Endothelial cell of umbilical vein (primary cell): ENCODE data around the gene SPINT1.

Experiments used
- EZH2 ChIP-seq: IDR thresholded peaks from 2 replicates; pipeline ENCODE4 v1.6.1; 2012; ENCODE audit warnings: borderline replicate concordance, low read depth, mild to moderate bottlenecking, moderate library complexity, low read length, inconsistent platforms; ENCODE audit not compliant: severe bottlenecking
- FOS ChIP-seq: IDR thresholded peaks from 2 replicates; pipeline ENCODE4 v1.6.1; 2011; ENCODE audit warnings: mild to moderate bottlenecking, low read length, moderate library complexity, borderline replicate concordance; ENCODE audit not compliant: insufficient read depth
- JUN ChIP-seq: IDR thresholded peaks from 2 replicates; pipeline ENCODE4 v1.6.1; 2011; ENCODE audit warnings: borderline replicate concordance, low read depth; ENCODE audit not compliant: insufficient read length, insufficient read depth
- POLR2A ChIP-seq: IDR thresholded peaks from 2 replicates; pipeline ENCODE4 v1.6.1; 2012; ENCODE audit warnings: low read depth, mild to moderate bottlenecking, control low read depth, low read length
- POLR2AphosphoS5 ChIP-seq: IDR thresholded peaks from 2 replicates; pipeline ENCODE4 v1.6.1; 2012; ENCODE audit warnings: low read depth, mild to moderate bottlenecking, control low read depth, low read length, moderate library complexity; ENCODE audit not compliant: insufficient read depth
- TF ChIP-seq, protein P1 (sequence below), 2 donors: IDR thresholded peaks; 1 replicate in 1 of 2; 2 replicates in 1 of 2; pipeline ENCODE4 v1.5.1; 2011; ENCODE audit warnings: low read length in 2 of 2, mild to moderate bottlenecking in 2 of 2, moderate library complexity in 2 of 2, control low read depth in 1 of 2, inconsistent platforms in 1 of 2, low read depth in 1 of 2; ENCODE audit not compliant: insufficient read depth in 1 of 2; ENCODE audit errors: extremely low read depth in 1 of 2
- TF ChIP-seq, protein P2 (sequence below): IDR thresholded peaks from 2 replicates; pipeline ENCODE4 v1.6.1; 2011; ENCODE audit not compliant: insufficient read depth, insufficient read length

- TF ChIP-seq, protein P1, sequence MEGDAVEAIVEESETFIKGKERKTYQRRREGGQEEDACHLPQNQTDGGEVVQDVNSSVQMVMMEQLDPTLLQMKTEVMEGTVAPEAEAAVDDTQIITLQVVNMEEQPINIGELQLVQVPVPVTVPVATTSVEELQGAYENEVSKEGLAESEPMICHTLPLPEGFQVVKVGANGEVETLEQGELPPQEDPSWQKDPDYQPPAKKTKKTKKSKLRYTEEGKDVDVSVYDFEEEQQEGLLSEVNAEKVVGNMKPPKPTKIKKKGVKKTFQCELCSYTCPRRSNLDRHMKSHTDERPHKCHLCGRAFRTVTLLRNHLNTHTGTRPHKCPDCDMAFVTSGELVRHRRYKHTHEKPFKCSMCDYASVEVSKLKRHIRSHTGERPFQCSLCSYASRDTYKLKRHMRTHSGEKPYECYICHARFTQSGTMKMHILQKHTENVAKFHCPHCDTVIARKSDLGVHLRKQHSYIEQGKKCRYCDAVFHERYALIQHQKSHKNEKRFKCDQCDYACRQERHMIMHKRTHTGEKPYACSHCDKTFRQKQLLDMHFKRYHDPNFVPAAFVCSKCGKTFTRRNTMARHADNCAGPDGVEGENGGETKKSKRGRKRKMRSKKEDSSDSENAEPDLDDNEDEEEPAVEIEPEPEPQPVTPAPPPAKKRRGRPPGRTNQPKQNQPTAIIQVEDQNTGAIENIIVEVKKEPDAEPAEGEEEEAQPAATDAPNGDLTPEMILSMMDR (IDR thresholded peaks at IDR 0.05; ENCODE audit: extremely low read depth in 1 of 2, insufficient read depth in 1 of 2, low read depth in 1 of 2, low read length in 2 of 2), result no peak
- TF ChIP-seq POLR2A (no peak), POLR2AphosphoS5 (no peak), JUN (no peak), EZH2 (no peak), FOS (no peak)
- TF ChIP-seq, protein P2, sequence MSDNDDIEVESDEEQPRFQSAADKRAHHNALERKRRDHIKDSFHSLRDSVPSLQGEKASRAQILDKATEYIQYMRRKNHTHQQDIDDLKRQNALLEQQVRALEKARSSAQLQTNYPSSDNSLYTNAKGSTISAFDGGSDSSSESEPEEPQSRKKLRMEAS, result no peak
Measured at GRCh38 chr15:40899536-40900207, 55.8 kb downstream of the SPINT1 start.
